GM19099 (cell line): ENCODE results near the gene AGO1.

ENCODE experiments used
- POLR2A ChIP-seq: IDR thresholded peaks from 3 replicates; pipeline ENCODE4 v1.6.1; 2011; ENCODE audit warnings: low read depth; ENCODE audit not compliant: insufficient read length; ENCODE audit errors: extremely low read depth

The AGO1 gene

DNA sequence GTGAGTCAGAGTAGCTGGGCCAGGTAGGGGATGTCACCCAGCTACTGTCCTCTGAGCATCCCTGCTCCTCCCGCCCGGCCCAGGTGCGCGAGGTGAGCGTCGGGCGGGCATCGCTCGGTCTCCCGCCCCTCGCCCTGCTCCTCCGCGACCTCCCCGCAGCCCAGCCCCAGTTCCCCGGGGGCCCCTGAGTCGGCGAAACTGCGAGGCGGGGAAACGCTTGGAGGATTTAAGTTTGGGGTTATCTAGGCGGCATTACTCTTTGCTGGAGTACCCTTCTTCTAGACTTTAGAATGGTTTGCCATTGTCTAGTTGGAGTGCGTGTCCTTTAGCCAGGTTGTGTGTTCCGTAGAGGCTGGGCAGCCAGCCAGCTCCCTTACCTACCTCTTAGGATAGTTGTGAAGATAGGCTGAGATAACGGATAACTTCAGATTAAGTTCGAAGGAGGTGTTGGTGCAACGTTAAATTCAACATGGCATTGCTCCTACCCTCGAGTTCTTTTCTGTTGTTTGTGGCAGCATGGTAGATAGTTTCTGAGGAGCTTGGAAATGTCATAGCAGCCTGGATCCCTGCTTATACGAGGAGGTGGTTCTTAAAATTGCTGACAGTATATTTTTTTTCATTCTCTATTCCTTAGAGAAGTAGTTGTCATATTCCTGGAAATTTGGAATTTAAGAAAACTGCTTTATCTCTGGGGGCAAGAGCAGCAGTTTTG, 48.6 kb downstream of the AGO1 start:
- no peak for TF ChIP-seq POLR2A

DNA sequence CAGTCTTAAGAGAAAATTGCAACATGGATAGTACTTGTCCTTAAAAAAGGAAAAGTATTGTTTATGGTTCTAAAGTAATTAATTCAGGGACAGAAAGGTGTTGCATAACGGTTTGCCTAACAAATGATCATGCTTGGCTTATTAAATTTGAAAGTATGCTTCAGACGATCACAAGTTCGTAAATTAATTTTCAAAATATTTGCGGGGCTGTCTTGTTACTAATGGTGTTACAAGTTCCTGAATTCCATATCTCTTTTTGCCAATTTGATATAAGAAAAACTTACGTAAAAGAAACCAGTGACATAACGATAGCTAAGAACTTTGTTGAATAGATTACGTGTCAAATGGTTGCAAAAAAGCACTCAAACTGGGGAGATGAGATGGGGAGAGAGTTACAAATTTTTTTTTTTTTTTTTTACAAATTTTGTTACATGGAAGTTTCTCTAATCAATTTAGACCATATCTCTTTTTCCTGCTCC, 49.2 kb downstream of the AGO1 start:
- TF ChIP-seq POLR2A = no peak

DNA sequence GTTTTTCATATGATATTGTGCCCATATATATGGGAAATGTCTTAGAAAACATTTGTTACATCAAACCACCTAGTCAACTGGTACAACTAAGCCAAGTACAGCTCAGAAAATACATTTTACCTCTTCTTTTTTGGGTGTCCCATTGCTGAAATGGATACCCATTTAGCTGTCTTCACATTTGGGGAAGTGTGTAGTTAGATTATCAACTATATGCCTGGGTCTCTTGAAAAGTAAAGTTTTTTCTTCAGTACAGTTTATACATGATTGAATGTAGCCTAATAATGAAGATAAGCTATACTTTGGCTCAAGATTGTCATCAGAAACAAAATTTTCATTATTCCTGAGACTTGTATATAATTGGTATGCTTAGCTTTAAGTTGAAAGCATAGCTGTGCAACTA, 49.9 kb downstream of the AGO1 start:
- TF ChIP-seq POLR2A = no peak

DNA sequence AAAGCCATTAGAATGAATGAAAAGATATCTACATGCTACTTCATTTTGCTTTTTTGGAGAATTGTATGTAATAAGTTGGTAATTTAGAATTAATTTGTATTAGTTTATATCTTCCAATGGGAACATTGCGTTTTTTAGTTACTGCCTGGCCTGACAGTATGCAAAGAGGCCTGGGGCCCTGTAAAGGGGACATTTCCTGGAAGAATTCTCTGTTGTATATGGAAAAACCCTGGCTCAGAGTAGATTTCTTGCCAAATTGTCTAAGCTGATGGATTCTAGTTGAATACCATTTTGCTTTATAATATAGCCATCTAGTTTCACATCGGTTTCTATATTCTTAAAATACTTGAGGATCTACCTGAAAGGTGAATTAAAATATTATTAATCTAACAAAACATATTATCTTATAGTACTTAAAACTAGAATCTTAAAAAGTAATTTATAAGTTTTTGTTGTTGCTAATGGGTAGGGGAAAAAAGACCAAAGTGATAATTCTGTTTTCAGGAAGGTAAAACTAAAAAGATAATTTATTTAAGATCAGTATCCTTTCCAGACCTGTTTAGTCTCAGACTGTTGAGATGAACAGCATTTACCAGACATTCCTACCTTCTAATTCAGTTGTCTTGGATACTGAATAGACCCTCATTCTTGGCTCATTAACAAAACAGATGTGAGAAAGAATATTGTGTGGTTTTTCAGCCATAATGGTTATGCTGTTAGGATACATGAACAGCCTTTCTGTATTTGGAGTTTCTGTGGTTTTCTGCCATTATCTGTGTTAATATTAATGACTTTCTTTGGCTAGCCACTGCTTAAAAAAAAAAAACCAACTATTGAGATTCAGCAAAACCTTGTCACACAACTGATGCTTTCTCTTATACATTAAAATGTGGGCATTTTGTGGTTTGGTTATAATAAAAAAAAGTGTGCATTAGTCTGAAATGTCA, 52.7 kb downstream of the AGO1 start:
- TF ChIP-seq POLR2A = no peak

DNA sequence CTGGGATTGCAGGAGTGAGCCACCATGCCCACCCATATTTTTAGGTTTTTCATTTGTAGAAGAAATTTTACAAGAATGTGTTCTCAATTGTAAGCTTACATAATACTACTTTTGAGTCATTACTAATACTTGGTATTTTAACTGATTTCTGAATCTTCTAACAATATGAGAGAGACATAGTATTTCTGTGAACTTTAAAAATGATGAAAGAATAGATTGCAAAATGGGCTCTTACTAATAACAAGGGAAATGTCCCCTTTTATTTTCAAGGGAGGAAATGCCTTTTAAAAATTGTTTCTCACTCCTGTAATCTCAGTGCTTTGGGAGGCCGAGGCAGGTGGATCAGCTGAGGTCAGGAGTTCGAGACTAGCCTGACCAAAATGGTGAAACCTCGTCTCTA, 53.8 kb downstream of the AGO1 start:
- TF ChIP-seq POLR2A = no peak

DNA sequence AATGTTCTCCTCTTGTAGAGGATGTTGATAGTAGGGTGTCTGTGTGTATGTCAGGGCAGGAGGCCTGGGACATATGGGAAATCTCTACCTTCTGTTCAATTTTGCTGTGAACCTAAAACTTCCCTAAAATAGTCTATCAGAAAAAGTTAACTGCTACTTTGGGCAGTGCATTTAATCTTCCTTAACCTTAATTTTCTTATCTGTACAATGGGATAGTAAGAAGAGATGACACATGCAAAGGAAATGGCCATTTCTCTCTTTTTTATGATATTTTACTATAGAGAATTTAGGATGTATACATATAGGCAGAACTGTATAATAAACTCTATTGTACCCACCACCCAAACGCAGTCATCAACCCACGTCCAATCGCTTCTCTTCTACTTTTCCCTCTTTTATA, 56.5 kb downstream of the AGO1 start:
- no peak for TF ChIP-seq POLR2A

DNA sequence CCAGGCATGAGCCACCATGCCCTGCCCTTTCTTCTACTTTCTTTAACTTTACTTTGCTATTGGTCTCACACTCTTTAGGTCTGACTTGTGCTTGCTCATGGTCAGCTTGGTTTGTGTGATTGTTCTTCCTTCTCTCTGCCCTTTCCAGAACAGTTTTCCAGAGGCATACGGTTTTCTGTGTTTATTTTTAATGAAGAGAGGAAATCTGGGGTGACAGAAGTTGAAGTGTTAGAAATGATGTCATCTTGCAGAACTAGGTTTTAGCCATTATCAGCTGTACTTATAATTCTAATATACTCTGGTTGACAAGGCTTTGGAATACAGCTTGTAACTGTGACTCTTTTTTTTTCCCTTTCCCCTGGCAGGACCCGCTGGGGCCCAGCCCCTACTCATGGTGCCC, 62.3 kb downstream of the AGO1 start:
- TF ChIP-seq POLR2A = no peak

DNA sequence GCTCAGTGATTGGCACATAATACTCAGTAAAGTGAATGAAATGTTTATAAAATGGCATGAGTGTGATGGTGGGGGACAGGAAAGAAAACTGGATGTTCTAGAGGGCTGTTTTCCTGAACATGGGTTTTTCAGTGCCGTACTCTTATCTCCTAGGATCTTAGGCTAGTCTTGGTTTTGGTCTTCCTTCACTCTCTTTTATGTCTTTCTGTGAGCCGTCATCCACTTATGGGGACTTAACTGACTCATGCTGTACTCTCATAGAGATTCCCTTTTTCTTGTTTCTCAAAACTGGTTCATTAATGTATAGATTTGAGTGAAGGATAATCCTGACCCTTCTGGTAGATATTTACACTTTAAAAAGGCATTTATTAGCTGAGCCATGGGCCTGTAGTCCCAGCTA, 64.5 kb downstream of the AGO1 start:
- TF ChIP-seq POLR2A = no peak

DNA sequence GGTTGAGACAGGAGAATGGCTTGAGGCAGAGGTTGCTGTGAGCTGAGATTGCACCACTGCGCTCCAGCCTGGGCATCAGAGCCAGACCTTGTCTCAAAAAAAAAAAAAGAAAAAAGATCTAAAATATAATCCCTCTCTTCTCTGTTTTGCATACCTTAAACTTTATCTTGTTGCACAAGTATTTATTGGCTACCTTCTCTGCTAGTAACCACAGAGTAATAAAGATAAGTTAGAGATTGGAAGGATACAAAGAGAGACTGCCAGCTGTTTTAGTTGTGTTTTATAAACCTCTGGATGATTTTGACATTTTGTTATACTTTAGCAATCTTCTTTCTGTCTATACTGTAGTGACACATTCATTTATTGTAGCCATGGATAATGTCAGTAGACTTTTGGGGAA, 75.5 kb downstream of the AGO1 start:
- no peak for TF ChIP-seq POLR2A

DNA sequence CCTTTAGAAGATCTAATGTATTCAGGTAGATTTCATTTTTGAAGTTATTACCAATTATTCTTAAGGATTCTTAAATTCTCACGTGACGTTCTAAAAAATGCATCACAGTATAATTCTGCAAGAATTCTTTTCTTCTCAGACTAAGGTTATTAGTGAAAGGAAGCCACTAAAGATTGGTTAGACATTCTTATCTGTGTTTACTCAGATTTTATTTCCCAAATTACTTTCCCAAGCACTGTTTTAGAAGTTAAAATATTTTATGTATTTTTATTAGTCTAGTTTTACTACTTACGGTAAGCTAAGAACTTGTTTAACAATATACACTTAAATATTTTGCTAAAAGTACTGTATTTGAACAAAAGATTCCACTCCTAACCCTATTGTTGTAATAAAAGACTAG, 76.3 kb downstream of the AGO1 start:
- no peak for TF ChIP-seq POLR2A

DNA sequence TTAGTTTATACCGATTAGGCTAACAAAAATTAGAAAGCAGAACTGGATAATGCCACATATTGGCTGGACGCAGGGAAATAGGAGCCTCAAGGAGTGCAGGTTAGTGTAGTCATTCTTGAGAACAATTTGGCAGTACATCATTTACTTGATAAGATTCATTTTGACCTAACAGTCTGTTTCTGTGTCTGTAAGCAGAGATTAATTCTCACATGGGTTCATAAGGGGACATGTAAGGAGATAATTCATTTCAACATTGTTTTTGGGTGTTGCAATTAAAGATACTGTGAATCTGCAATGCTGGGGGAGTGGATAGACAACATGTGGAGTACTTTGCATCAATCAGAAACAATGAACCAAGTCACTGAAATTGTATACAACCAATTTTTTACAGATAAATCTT, 79.9 kb downstream of the AGO1 start:
- no peak for TF ChIP-seq POLR2A

DNA sequence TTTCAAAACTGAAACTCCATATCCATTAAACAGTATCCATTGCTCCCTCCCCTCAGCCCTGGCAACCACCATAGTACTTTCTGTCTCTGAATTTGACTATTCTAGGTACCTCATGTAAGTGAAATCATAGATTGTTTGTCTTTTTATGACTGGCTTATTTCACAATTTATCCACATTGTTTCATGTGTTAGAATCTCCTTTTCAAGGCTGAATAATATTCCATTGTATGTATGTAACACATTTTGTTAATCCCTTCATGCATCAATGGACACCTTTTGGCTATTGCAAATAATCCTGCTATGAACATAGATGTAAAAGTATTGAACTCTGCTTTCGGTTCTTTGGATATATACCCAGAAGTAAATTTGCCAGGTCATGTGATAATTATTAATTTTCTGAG, 85.4 kb downstream of the AGO1 start:
- TF ChIP-seq POLR2A = no peak

DNA sequence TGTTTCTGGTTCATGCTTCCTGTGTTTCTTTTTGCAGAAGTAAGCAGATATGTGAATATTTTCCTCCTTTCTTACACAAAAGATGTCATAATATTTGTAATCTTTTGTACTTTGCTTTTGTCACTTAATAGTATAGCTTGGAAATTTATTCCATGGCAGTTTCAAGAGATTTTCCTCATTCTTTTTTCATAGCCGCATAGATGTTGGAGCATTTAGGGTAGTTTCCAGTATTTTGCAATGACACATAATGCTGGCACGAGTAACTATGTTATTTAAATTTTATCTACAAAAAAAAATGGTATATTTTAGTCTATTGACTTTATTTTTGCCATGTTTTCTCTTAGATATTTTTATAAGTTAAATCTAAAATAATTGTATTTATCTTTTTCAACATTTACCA, 88.6 kb downstream of the AGO1 start:
- no peak for TF ChIP-seq POLR2A

DNA sequence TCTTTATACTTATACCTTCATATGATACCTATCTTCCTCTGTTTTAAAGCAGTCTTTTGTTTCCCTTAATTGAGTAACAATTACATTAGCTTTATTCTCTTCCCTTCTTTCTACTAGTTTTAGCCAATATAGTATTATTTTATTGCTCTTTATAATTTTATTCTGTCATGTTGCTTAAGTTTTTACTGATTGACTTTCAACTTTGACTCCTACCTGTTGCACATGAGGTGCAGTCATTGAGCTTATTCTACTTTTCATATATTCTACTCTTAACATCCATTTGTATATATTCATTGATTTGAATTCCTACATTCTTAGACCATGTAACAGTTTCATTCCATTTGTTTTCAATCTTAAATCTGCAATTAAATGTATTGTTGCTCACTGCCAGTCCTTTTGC, 97.1 kb downstream of the AGO1 start:
- no peak for TF ChIP-seq POLR2A
